Peyer's patch (tissue), 4 donors: ENCODE data around the gene ADIRF.
"Not testable (repeated sequence)": the region's sequence is repeated elsewhere in the genome, so short reads cannot be mapped to it uniquely, and the experiment has no call there.

Experiments
- POLR2A ChIP-seq, 2 donors: fragments of 450-650 bp; IDR thresholded peaks; one replicate each; pipeline ENCODE4 v1.5.1; 2017; ENCODE audit warnings: antibody characterized with exemption in 2 of 2, mild to moderate bottlenecking in 2 of 2, moderate library complexity in 2 of 2
- TF ChIP-seq, protein P1 (sequence below), 6 experiments: fragments of 450-650 bp in 4 of 6; fragments of 200-600 bp in 2 of 6; sonication (generic) in 1 of 6; IDR thresholded peaks; one replicate each; pipeline ENCODE4 v1.5.1; 2017 to 2019; ENCODE audit warnings: antibody characterized with exemption in 6 of 6, mild to moderate bottlenecking in 3 of 6, moderate library complexity in 1 of 6

DNA sequence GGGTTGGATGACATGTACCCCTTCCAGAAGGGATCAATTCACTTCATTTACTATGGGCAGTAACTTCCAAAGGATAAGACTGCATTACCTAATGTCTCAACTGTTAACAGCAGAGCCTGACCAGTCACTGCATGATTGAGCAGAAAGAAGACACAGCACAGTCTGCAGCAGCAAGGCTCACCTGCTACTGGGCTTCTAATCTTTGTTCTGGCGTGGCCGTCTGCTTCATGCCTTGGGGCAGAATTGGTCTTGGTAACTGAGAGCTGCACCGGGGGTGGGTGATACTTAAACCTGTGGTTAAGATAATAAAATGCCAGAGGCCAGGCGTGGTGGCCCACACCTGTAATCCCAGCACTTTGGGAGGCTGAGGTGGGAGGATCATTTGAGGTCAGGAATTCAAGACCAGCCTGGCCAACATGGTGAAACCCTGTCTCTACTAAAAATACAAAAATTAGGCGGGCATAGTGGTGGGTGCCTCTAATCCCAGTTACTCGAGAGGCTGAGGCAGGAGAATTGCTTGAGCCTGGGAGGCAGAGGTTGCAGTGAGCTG lies 34.0 kb upstream of the ADIRF start:
- TF ChIP-seq, protein P1, sequence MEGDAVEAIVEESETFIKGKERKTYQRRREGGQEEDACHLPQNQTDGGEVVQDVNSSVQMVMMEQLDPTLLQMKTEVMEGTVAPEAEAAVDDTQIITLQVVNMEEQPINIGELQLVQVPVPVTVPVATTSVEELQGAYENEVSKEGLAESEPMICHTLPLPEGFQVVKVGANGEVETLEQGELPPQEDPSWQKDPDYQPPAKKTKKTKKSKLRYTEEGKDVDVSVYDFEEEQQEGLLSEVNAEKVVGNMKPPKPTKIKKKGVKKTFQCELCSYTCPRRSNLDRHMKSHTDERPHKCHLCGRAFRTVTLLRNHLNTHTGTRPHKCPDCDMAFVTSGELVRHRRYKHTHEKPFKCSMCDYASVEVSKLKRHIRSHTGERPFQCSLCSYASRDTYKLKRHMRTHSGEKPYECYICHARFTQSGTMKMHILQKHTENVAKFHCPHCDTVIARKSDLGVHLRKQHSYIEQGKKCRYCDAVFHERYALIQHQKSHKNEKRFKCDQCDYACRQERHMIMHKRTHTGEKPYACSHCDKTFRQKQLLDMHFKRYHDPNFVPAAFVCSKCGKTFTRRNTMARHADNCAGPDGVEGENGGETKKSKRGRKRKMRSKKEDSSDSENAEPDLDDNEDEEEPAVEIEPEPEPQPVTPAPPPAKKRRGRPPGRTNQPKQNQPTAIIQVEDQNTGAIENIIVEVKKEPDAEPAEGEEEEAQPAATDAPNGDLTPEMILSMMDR (IDR thresholded peaks at IDR 0.05): not testable (repeated sequence)
- not testable (repeated sequence) for TF ChIP-seq POLR2A (IDR thresholded peaks at IDR 0.05)
